Mucosa of descending colon (tissue), 3 donors: Measurements from ENCODE around the gene REXO1. TPM values are rescaled to one million over a fixed set of nuclear protein-coding genes. Genes with fewer than 3 reads are reported as not detected.
A peak's percentile ranks its signal among the peaks of the same experiment; 100 is the strongest.

ENCODE experiments used
- ATAC-seq: fragments of 200-7000 bp; cut with Tn5 transposase; one replicate; pipeline ENCODE4 v1.9.1; 2020; ENCODE audit warnings: mild to moderate bottlenecking, moderate library complexity
- DNase-seq, 3 donors: peaks; one replicate each; pipeline ENCODE4 v3.0.0-alpha.2; 2020
- H3K36me3 ChIP-seq: fragments of 200-600 bp; one replicate; pipeline ENCODE4 v1.8.0; 2021; ENCODE audit warnings: low read depth, mild to moderate bottlenecking
- H3K4me1 ChIP-seq: fragments of 200-600 bp; one replicate; pipeline ENCODE4 v1.8.0; 2021; ENCODE audit warnings: low read depth, mild to moderate bottlenecking
- H3K4me3 ChIP-seq: fragments of 200-600 bp; one replicate; pipeline ENCODE4 v1.8.0; 2021; ENCODE audit warnings: mild to moderate bottlenecking
- H3K9me3 ChIP-seq: fragments of 200-600 bp; one replicate; pipeline ENCODE4 v1.8.0; 2021; ENCODE audit warnings: mild to moderate bottlenecking
- intact Hi-C, 2 donors: fragments of 100-400 bp; cut with DNase I in 1 of 2; cut with micrococcal nuclease in 1 of 2; formaldehyde crosslinking; loops; one replicate each; pipeline versions ENCODE4 v1.11.0 to v1.11.1; 2022; cut with DNase I, micrococcal nuclease
- total RNA-seq, 3 donors: library from RNA; stranded (reverse); fragmentation: NEBNext Ultra II Directional in 2 of 3; extraction: Animal tissue kit (Norgen Biotek cat#: 25700) in 2 of 3; gene quantifications; one replicate each; pipeline versions ENCODE4 v1.2.1 to v1.2.4, GENCODE V29; 2021 to 2023
- TF ChIP-seq, protein P1 (sequence below): fragments of 200-600 bp; IDR thresholded peaks from one replicate; pipeline ENCODE4 v1.8.0; 2022; ENCODE audit warnings: antibody characterized with exemption, mild to moderate bottlenecking
- donor health status: DM: no; HTN: no; CAD: no; lungs with moderate emphysema.
- donor health status: DM: no; HTN: no; CAD: no.
- donor health status: DM: no; HTN: yes; CAD: no.

Gene REXO1
- total RNA-seq, 3 donors from 2014 or later: 45.4 to 54.3 (median 50.2) TPM

DNA sequence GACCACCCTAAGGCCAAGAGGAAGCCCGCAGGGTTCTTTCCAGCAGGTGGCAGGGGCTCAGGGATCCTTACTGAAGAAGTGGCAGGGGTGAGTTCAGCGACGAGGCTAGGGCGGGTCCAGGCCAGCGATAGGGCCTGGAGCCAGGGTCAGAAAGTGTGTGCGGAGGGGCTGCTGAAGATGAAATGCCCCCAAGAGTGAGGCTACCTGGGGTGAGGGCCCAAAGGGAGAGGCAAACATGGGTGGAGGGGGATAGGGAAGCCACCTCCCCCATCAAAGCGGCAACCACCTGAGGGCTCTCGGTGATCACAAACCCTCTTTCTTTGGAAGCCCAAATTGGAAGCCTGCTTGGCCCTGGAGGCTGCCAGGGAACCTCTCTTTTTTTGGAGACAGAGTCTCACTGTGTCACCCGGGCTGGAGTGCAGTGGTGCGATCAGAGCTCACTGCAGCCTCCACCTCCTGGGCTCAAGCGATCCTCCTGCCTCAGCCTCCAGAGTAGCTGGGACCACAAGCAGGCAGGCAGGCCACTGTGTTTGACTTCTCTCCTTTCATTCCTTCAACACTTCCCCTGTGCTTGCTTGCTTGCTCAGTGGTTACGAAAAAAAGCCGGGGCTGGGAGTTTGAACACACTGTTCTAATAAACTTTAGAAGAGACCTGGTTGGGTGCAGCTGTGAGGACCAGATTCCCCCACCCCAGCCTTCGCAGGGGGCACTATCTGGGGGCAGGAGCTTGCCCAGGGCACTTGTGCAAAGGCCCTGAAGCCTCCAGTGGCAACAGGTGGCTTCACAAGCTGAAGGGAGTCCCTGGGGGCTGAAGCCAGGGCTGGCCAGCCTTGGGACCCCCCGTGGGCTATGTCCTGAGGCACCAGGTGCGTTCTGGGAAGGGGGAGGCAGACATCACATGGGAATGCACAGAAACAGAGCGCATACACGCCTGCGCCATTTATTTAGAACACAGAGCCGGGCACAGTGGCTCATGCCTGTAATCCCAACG lies 34.8 kb downstream of the REXO1 start:
- intact Hi-C loops: no loop called here
- no peak for ATAC-seq

DNA sequence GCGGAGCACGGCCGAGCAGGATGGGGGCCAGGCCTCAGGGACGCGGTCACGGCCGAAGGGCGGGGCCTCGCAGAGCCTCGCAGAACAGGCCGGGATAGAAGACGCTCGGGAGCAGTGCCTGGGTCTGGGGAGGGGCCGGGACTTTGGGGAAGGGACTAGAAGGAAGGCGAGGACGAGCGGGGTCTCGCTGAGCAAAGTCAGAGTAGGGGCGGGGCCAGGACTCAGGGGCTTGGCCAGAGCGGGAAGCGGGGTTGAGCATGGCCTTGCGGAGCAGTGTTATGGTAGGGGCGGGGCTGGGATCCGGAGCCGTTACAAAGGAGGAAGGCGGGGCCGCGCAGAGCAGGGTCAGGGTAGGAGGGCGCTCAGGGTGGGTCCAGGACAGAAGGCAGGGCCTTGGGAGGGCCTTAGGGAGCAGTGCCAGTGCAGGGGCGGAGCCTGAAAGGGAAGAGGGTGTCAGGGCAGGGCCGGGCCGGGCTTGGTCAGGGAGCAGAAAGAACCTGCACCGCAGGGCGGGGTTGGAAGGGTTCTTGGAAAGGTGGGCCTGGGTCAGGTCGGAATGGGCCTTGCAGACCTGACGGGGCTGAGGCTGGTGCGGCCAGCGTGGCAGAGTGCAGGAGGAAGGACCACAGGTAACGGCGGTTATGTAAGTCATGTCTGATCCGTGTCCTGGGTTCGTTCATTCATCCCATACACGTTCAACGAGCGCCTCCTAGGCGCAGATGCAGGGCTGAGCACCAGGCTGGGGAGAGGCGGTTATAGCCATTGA lies 35.7 kb downstream of the REXO1 start:
- ATAC-seq: peak; percentile 91
- H3K9me3 ChIP-seq: no peaks in the 10 kb centered on the region
- H3K4me1 ChIP-seq: peaks cover 16% of the 10 kb centered on the region
- peak; percentile 97 to 98 (median 97) for DNase-seq
- intact Hi-C loops: no loop called here
- no peak overlapping the region for H3K4me3 ChIP-seq
- TF ChIP-seq, protein P1, sequence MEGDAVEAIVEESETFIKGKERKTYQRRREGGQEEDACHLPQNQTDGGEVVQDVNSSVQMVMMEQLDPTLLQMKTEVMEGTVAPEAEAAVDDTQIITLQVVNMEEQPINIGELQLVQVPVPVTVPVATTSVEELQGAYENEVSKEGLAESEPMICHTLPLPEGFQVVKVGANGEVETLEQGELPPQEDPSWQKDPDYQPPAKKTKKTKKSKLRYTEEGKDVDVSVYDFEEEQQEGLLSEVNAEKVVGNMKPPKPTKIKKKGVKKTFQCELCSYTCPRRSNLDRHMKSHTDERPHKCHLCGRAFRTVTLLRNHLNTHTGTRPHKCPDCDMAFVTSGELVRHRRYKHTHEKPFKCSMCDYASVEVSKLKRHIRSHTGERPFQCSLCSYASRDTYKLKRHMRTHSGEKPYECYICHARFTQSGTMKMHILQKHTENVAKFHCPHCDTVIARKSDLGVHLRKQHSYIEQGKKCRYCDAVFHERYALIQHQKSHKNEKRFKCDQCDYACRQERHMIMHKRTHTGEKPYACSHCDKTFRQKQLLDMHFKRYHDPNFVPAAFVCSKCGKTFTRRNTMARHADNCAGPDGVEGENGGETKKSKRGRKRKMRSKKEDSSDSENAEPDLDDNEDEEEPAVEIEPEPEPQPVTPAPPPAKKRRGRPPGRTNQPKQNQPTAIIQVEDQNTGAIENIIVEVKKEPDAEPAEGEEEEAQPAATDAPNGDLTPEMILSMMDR: peak; percentile 13
- no peaks in the 10 kb centered on the region for H3K36me3 ChIP-seq

More for the DNA sequence above, 34.8 kb downstream of the REXO1 start:
- Histone ChIP-seq H3K9me3 (no peaks in the 10 kb centered on the region), H3K4me1 (peaks cover 16% of the 10 kb centered on the region), H3K36me3 (peaks cover 3% of the 10 kb centered on the region), H3K4me3 (no peak overlapping the region)
- peak in 1 of 3 donors; percentile 29 for DNase-seq
- TF ChIP-seq, protein P1: no peak

DNA sequence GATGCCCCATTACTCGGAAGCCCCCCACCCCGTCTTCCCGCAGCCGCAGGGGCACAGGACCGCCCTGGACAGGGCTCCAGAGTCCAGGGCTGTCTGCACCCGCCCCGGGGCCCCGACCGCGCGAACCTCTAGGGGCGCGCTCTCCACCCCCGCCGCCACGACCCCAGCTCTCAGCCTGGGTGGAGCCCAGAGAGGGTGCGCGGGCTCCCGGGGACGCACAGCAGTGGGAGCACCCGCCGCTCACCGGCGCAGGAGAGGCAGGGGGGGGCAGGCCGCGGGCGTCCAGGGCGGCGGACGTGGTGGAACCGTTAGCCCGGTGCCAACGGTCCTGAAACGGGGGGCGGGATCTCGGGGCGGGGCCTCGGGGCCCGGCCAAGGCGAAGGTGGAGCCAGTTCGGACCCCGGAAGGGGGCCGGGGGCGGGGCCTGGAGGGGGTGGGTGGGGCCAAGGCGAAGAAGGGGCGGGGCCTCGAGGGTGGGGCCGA lies 36.3 kb downstream of the REXO1 start, which contains the start of gene ATP8B3:
Gene ATP8B3, minus strand, starts transcription at position 335 of the 484 bp plus-strand sequence. CDS start 540 bp downstream, outside the sequence.
- H3K4me3 ChIP-seq: no peak within 1 kb of the TSS
- H3K9me3 ChIP-seq: no peaks in the 10 kb centered on the region
- no peaks in the 10 kb centered on the region for H3K36me3 ChIP-seq
- TF ChIP-seq, protein P1: no peak
- intact Hi-C loops: no loop called here
- ATAC-seq: no peak
- DNase-seq: peak in 1 of 3 donors; percentile 91
- H3K4me1 ChIP-seq: peaks cover 16% of the 10 kb centered on the region

DNA sequence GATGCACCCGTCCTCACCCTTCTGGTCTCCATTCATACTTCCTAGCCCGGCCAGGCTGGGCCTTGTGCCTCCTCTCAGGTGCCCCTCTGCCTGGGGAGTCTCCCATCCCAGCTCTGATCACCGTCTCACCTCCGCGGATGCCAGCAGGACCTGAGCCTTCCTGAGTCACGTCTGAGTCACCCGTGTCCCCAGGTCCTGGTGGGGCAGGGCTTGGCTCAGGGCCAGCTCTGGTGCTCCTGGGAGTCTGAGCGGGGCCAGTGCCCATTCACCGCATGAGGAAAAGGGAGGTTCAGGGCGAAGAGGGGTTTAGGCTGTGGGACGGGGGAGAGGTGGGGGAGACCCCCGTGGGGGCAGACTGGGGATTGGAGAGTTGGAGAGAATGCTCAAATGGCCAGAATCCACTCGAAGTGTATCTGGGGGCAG lies 36.8 kb downstream of the REXO1 start:
- Histone ChIP-seq H3K36me3 (no peaks in the 10 kb centered on the region), H3K4me1 (peaks cover 16% of the 10 kb centered on the region), H3K4me3 (no peak overlapping the region), H3K9me3 (no peaks in the 10 kb centered on the region)
- TF ChIP-seq, protein P1: no peak
- intact Hi-C loops: no loop called here
- ATAC-seq (peak; percentile 37), DNase-seq (peak; percentile 60 to 85 (median 74))

DNA sequence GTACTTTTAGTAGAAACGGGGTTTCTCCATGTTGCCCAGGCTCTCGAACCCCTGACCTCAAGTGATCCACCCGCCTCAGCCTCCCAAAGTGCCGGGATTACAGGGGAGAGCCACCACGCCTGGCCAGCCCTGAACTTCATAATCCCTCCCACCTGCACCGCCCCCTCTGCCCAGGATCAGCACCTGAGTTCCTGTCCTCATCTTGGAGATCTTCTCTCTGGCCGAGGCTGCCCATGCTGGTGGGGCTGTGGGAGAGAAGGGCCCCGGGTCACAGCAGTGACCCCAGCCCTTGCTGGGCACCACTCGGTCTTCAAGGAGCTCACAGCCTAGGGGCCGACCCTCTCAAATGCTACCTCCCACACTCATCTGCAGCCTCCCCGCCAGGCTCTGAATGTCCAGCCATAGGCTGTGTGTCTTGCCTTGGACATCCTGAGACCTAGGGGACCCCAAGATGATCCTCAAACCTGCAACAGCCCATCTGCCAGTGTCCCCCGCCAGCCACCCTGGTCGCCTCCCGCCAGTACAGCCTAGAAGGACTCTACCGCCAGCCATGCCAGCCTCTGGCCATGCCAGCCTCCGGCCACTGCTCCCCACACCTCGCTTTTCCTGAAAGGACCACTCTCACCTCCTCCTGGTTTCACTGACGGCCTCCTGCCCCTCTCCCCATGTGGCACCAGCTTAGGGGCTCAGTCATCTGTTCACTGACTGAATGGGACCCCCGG lies 37.7 kb downstream of the REXO1 start:
- peak in 1 of 3 donors; percentile 34 for DNase-seq
- H3K9me3 ChIP-seq: no peaks in the 10 kb centered on the region
- peaks cover 16% of the 10 kb centered on the region for H3K4me1 ChIP-seq
- intact Hi-C loops: no loop called here
- TF ChIP-seq, protein P1: no peak
- no peak for ATAC-seq
- H3K4me3 ChIP-seq: no peak overlapping the region
- no peaks in the 10 kb centered on the region for H3K36me3 ChIP-seq
